GM19025 (cell line): Measurements from ENCODE around the gene NCBP3.
"Not testable (repeated sequence)": the region's sequence is repeated elsewhere in the genome, so short reads cannot be mapped to it uniquely, and the experiment has no call there.

Experiments used
- ATAC-seq: cut with Tn5 transposase; IDR thresholded peaks from one replicate; pipeline ENCODE4 v1.9.1; 2021; ENCODE audit warnings: mild to moderate bottlenecking, low read depth, moderate library complexity; ENCODE audit not compliant: unreplicated experiment

The NCBP3 gene

GRCh38 chr17:3884188-3884587 lies 38.1 kb upstream of the NCBP3 start:
- no peak for ATAC-seq

- ATAC-seq, result no peak
These were observed 36.2 kb upstream of the NCBP3 start for GRCh38 chr17:3882276-3882675.

GRCh38 chr17:3880983-3881382 lies 34.9 kb upstream of the NCBP3 start:
- no peak for ATAC-seq

GRCh38 chr17:3879591-3880417 lies 33.8 kb upstream of the NCBP3 start:
- ATAC-seq, result no peak

GRCh38 chr17:3879186-3879585 lies 33.1 kb upstream of the NCBP3 start:
- no peak for ATAC-seq

GRCh38 chr17:3877220-3877619 lies 31.2 kb upstream of the NCBP3 start:
- no peak for ATAC-seq

GRCh38 chr17:3875317-3875716 lies 29.3 kb upstream of the NCBP3 start:
- ATAC-seq, result no peak

- ATAC-seq, result no peak
These were observed 27.8 kb upstream of the NCBP3 start for GRCh38 chr17:3873862-3874261.

GRCh38 chr17:3870871-3871306 lies 24.8 kb upstream of the NCBP3 start:
- no peak for ATAC-seq

GRCh38 chr17:3867606-3868005 lies 21.6 kb upstream of the NCBP3 start:
- no peak for ATAC-seq

- no peak for ATAC-seq
These were observed 21.1 kb upstream of the NCBP3 start for GRCh38 chr17:3867106-3867505.

- ATAC-seq, result no peak
These were observed 20.2 kb upstream of the NCBP3 start for GRCh38 chr17:3866276-3866675.

GRCh38 chr17:3865176-3865575 lies 19.1 kb upstream of the NCBP3 start:
- no peak for ATAC-seq

GRCh38 chr17:3864534-3864933 lies 18.5 kb upstream of the NCBP3 start:
- ATAC-seq, result no peak

GRCh38 chr17:3861761-3862681 lies 16.0 kb upstream of the NCBP3 start:
- ATAC-seq, result no peak

- ATAC-seq, result no peak
These were observed 15.1 kb upstream of the NCBP3 start for GRCh38 chr17:3860939-3861700.

- ATAC-seq, result no peak
These were observed 13.9 kb upstream of the NCBP3 start for GRCh38 chr17:3859940-3860339.

- ATAC-seq, result no peak
These were observed 11.4 kb upstream of the NCBP3 start for GRCh38 chr17:3857261-3858105.

GRCh38 chr17:3854204-3854603 lies 8.2 kb upstream of the NCBP3 start:
- ATAC-seq, result not testable (repeated sequence)

GRCh38 chr17:3852561-3852960 lies 6.5 kb upstream of the NCBP3 start:
- no peak for ATAC-seq
